ENCODE results near the gene NUB1. TPM values are rescaled to one million over a fixed set of nuclear protein-coding genes. Genes with fewer than 3 reads are reported as not detected.

NUB1 gene
- total RNA-seq, 4 donors from 2014 or later: 16.8 to 46.7 (median 26.1) TPM

DNA sequence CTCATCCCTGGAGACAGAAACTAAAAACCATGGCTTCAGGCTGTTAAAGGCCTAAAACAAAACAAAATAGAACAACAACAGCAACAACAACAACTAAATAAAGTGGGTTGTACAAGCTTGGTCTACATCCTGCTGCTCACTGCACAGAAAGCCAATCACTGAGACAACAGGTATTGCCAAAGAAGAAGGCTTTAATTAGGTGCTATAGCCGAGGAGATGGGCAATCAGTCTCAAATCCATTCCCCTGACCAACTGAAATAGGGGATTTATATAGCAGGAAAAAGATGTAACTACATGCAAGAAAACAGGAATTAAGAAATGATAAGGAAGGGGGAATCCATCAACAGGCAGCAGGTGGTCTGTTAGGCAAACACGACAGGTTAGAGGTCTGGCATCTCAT is 22.4 kb upstream of the NUB1 start:
- no peaks in the 10 kb centered on the region for H3K27me3 ChIP-seq
- intact Hi-C loops (cut with DNase I): no loop called here
- TF ChIP-seq, protein P1, sequence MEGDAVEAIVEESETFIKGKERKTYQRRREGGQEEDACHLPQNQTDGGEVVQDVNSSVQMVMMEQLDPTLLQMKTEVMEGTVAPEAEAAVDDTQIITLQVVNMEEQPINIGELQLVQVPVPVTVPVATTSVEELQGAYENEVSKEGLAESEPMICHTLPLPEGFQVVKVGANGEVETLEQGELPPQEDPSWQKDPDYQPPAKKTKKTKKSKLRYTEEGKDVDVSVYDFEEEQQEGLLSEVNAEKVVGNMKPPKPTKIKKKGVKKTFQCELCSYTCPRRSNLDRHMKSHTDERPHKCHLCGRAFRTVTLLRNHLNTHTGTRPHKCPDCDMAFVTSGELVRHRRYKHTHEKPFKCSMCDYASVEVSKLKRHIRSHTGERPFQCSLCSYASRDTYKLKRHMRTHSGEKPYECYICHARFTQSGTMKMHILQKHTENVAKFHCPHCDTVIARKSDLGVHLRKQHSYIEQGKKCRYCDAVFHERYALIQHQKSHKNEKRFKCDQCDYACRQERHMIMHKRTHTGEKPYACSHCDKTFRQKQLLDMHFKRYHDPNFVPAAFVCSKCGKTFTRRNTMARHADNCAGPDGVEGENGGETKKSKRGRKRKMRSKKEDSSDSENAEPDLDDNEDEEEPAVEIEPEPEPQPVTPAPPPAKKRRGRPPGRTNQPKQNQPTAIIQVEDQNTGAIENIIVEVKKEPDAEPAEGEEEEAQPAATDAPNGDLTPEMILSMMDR (IDR thresholded peaks at IDR 0.05): no peak
- no peak for TF ChIP-seq POLR2A (IDR thresholded peaks at IDR 0.05)
- H3K27ac ChIP-seq: no peak overlapping the region
- no peak overlapping the region for H3K4me3 ChIP-seq
- H3K9me3 ChIP-seq: peaks cover 0 to 23% (median 0%) of the 10 kb centered on the region in 3 donors
- no peak for DNase-seq
- WGBS, 2 donors: 74 to 87% methylated on average over 2 of the region's 2 CpGs
- H3K36me3 ChIP-seq: no peaks in the 10 kb centered on the region
- H3K4me1 ChIP-seq: peaks cover 0 to 12% (median 0%) of the 10 kb centered on the region in 3 donors

GRCh38 chr7:151320263-151320845 is 21.3 kb upstream of the NUB1 start:
- Histone ChIP-seq H3K27me3 (no peaks in the 10 kb centered on the region), H3K36me3 (no peaks in the 10 kb centered on the region), H3K9me3 (peaks cover 0 to 23% (median 0%) of the 10 kb centered on the region in 3 donors), H3K4me1 (peaks cover 0 to 1% (median 0%) of the 10 kb centered on the region in 3 donors), H3K4me3 (no peak overlapping the region), H3K27ac (no peak overlapping the region)
- TF ChIP-seq POLR2A (IDR thresholded peaks at IDR 0.05): no peak
- TF ChIP-seq, protein P1 (IDR thresholded peaks at IDR 0.05): no peak
- no peak for DNase-seq
- intact Hi-C loops (cut with DNase I): no loop called here
- no CpG with 5 or more reads among the region's 5 CpGs for WGBS, 2 donors

DNA sequence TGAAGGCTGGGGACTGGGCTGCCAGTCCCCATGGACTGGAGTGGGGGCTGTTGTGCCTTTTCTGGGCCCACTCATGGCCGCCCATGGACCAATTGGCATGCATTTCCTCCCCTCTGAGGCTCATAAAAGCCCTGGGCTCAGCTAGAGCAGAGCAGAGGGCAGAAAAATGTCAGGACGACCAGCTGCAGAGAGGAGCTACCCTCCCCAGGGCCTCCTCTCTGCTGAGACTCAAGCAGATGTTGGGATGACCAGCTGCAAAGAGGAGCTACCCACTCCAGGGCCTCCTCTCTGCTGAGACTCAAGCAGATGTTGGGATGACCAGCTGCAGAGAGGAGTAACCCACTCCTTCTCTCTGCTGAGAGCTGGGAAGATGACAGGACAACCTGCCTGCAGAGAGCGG is 20.3 kb upstream of the NUB1 start:
- H3K9me3 ChIP-seq: peaks cover 0 to 23% (median 0%) of the 10 kb centered on the region in 3 donors
- TF ChIP-seq POLR2A (IDR thresholded peaks at IDR 0.05): no peak
- TF ChIP-seq, protein P1 (IDR thresholded peaks at IDR 0.05): no peak
- H3K36me3 ChIP-seq: no peaks in the 10 kb centered on the region
- H3K4me1 ChIP-seq: no peaks in the 10 kb centered on the region
- no peaks in the 10 kb centered on the region for H3K27me3 ChIP-seq
- 67 to 100% methylated on average over 1 of the region's 3 CpGs for WGBS, 2 donors
- DNase-seq: no peak
- intact Hi-C loops (cut with DNase I): no loop called here
- no peak overlapping the region for H3K27ac ChIP-seq
- no peak overlapping the region for H3K4me3 ChIP-seq

GRCh38 chr7:151322906-151323305 is 18.7 kb upstream of the NUB1 start:
- DNase-seq: no peak
- Histone ChIP-seq H3K27me3 (no peaks in the 10 kb centered on the region), H3K4me1 (no peaks in the 10 kb centered on the region), H3K36me3 (no peaks in the 10 kb centered on the region), H3K9me3 (peaks cover 0 to 23% (median 0%) of the 10 kb centered on the region in 3 donors), H3K4me3 (no peak overlapping the region), H3K27ac (no peak overlapping the region)
- intact Hi-C loops (cut with DNase I): no loop called here
- TF ChIP-seq POLR2A (IDR thresholded peaks at IDR 0.05): no peak
- TF ChIP-seq, protein P1 (IDR thresholded peaks at IDR 0.05): no peak

GRCh38 chr7:151327022-151327421 is 14.6 kb upstream of the NUB1 start:
- no peaks in the 10 kb centered on the region for H3K36me3 ChIP-seq
- H3K4me3 ChIP-seq: no peak overlapping the region
- H3K4me1 ChIP-seq: no peaks in the 10 kb centered on the region
- intact Hi-C loops (cut with DNase I): no loop called here
- no peaks in the 10 kb centered on the region for H3K27me3 ChIP-seq
- TF ChIP-seq, protein P1 (IDR thresholded peaks at IDR 0.05): no peak
- no peak for TF ChIP-seq POLR2A (IDR thresholded peaks at IDR 0.05)
- DNase-seq: no peak
- no peak overlapping the region for H3K27ac ChIP-seq
- H3K9me3 ChIP-seq: no peaks in the 10 kb centered on the region
- 60 to 80% methylated on average over 2 of the region's 2 CpGs for WGBS, 2 donors
